ENCODE data around the gene ACOX3.
A peak's percentile ranks its signal among the peaks of the same experiment; 100 is the strongest.
"Not testable (repeated sequence)": the region's sequence is repeated elsewhere in the genome, so short reads cannot be mapped to it uniquely, and the experiment has no call there.

ACOX3 gene

DNA sequence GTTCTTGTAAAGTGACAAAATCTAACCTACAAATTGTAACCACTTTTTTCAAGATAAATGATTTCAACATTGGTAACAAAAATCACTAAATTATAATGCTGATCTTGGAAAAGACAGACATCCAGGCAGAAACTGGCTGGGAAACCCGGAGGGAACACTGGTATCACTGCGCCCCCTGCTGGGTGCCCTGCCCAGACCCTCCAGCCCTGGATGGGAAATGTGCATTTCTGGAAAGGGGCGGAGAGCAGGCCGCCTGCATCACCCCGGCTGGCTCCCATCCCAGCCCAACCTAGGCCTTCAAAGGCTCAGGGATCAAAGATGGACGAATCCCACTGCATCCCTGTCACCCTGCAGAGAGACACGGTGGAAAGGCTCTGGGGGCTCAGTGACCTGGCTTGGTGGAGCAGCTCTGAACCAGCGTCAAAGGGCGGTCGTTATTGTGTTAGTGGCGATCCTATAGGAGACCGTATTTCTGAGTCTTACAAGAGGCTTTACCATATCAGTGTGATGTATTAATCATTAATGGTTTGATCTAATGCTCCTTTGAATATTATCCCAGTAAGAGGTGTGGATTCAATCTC, 37.3 kb downstream of the ACOX3 start:
- DNase-seq, result peak; percentile 60 to 71

GRCh38 chr4:8402640-8403039, 37.9 kb downstream of the ACOX3 start:
- DNase-seq, result no peak

GRCh38 chr4:8402181-8402597, 38.3 kb downstream of the ACOX3 start:
- DNase-seq, result no peak

- DNase-seq, result no peak
Observed at GRCh38 chr4:8401665-8402064, 38.9 kb downstream of the ACOX3 start.

GRCh38 chr4:8400632-8401325, 39.7 kb downstream of the ACOX3 start:
- no peak for DNase-seq

- DNase-seq, result no peak
Observed at GRCh38 chr4:8399298-8399697, 41.2 kb downstream of the ACOX3 start.

- no peak for DNase-seq
Observed at GRCh38 chr4:8398347-8398746, 42.2 kb downstream of the ACOX3 start.

DNA sequence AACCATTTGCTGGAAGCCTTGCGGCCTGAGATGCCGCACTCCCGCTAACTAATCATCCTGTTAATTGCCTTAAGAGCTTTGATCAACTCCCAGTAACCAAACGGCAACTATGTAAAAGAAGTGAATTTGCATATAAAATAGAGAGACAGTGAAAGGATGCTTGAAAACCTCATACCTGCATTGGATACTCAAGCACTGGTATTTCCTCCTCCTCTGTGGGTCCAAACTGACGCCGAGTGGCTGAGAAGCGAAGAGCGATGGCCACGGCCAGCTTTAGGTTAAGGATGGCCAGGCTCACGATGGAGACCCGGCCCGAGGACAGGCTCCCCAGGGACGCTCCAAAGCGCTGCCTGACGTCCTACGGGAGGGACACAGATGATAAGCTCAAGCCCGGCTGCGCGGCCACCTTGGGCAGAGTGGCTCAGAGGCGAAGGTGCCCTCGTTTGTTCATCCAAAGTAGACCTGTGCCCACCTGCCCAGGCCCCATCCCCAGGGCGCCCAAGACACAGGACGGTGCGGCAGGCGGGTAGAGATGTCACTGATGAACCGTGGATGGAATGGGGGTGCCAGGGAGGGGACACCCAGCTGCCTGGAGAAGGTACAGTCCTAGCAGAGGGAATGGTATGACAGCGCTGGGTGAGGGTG, 43.6 kb downstream of the ACOX3 start:
- no peak for DNase-seq

GRCh38 chr4:8395504-8396296, 44.8 kb downstream of the ACOX3 start:
- no peak for DNase-seq

DNA sequence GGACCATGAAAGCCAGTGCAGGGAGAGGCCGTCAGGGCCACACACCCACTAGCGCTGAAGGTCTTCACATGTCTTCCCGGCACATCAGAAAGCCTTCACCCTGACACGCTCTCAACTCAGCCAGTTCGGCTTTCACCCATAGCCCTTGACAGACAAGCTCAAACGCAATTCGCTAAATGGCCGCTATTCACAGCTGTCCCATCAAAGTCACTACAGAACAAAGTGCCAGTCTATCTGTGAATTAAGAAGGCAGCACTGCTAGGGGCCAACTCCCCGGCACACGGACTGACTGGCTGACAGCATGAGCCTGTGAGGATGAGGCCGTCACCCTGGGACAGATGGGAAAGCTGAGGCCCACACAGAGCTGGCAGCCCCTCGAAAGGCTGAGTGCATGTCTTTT, 45.7 kb downstream of the ACOX3 start:
- no peak for DNase-seq

- DNase-seq, result no peak
Observed at GRCh38 chr4:8394061-8394519, 46.4 kb downstream of the ACOX3 start.

DNA sequence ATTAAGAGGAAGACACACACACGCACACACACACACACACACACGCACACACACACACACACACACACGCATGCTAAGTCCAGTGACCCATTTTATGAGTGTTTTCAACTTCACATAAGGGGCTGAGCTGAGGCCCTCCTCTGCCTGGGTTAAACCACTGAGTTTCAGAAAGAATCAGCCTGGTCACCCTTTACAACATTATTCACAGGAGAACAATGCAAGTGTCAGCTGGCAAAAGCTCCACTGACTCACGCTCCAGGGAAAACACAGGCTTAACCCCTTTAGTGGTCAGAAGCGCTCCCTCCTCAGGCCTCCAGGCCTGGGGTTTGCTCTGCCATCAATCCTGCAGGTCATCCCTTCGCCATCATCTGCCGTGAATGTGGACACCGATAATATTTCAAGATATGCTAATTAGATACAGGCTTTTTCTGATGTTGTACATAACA, 46.9 kb downstream of the ACOX3 start:
- DNase-seq, result no peak

GRCh38 chr4:8392591-8393190, 47.8 kb downstream of the ACOX3 start:
- DNase-seq, result no peak

DNA sequence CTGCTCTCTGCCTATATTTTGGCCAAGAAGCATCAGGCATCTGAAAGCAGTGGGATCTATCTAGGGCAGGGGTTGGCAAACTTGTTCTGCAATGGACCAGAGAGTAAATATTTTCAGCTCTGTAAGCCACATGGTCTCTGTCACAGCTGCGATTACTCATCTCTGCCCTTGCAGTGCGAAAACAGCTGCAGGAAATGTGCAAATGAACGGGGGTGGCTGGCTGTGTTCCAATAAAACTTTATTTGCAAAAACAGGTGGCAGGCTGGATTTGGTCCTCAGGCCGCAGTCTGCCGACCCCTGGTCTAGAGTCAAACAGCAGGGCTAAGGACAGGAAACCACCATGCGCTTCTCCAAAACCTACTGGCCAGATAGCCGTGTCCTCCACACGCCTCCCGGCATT, 48.6 kb downstream of the ACOX3 start:
- DNase-seq, result peak in 1 of 2 experiments; percentile 32

DNA sequence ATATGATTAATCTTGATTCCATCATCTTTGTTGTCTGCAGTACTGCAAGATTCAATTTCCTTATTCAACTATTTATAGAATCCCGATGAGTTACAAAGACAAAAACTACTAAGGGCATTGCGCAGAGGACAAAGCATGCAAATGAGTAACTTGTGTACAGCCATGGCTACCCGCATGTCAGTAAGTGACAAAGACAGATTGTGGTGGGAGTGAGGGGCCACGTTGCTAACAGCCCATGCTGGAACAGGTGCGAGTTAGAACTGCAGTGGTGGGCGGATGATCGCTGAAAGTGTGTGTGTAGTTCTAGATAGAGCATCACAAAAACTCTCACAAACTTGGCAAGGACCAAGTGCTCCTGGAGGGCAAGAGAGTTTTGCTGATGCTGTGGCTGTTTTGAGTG, 49.5 kb downstream of the ACOX3 start:
- no peak for DNase-seq

DNA sequence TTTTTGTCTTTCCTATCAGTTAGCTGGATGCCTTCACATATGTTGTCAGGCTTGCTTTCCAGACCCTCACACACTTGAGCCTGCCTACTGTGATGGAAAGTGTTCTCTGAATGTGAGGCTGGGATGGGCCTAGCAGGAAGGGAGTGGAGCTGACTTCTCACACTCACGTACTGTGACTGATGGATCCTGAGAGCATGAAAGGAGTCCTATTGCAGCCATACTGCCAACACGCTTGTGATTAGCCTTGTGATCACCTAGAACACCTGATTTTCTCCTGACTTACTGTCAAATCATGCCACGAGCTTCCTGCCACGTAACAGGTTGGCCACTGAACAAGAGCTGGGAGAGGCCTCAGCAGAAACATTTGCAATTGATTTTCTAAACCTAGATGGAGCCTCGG, 49.9 kb downstream of the ACOX3 start:
- DNase-seq, result no peak

GRCh38 chr4:8388528-8388870, 52.0 kb downstream of the ACOX3 start:
- DNase-seq, result no peak

GRCh38 chr4:8387615-8388527, 52.7 kb downstream of the ACOX3 start:
- DNase-seq, result no peak

DNA sequence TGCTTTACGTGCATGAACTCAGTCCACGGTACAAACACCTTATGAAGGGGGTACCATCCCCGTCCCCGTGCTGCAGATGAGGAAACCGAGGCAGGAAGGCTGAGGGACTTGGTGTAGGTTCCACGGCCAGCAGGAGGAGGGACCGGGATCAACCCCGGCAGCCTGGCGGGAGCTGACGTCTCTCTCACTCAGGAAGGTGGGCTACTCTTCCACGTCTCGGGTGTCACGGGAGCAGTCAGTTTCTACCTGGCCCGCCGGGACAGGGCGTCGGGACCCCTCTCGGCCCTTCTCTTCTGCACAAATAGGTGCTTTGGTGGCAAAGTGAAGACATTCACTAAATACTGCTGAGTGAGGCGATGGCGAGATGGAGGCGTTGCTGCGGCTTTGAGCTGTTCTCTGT, 53.3 kb downstream of the ACOX3 start:
- DNase-seq, result no peak

GRCh38 chr4:8386731-8387130, 53.8 kb downstream of the ACOX3 start:
- no peak for DNase-seq

GRCh38 chr4:8386131-8386530, 54.4 kb downstream of the ACOX3 start:
- not testable (repeated sequence) for DNase-seq

GRCh38 chr4:8385611-8386010, 54.9 kb downstream of the ACOX3 start:
- no peak for DNase-seq
